Type B pancreatic cell (in vitro differentiated cells): ENCODE measurements around the gene CNKSR3. TPM values are rescaled to one million over a fixed set of nuclear protein-coding genes. Genes with fewer than 3 reads are reported as not detected.

Source experiments
- DNase-seq: peaks from one replicate; pipeline ENCODE4 v3.0.0; 2021; ENCODE audit warnings: mixed read lengths; ENCODE audit not compliant: unreplicated experiment; ENCODE audit errors: extremely low spot score
- H3K27ac Mint-ChIP-seq: 2 replicates; pipeline ENCODE4 v1.8.0; 2021; ENCODE audit warnings: mild to moderate bottlenecking, mixed read lengths
- H3K27me3 Mint-ChIP-seq: 2 replicates; pipeline ENCODE4 v1.8.0; 2021; ENCODE audit warnings: mixed read lengths
- H3K36me3 Mint-ChIP-seq: 2 replicates; pipeline ENCODE4 v1.8.0; 2021; ENCODE audit warnings: mixed read lengths
- H3K4me1 Mint-ChIP-seq: one replicate; pipeline ENCODE4 v1.8.0; 2021; ENCODE audit warnings: mixed read lengths; ENCODE audit not compliant: unreplicated experiment
- H3K4me3 Mint-ChIP-seq: 2 replicates; pipeline ENCODE4 v1.8.0; 2021; ENCODE audit warnings: mild to moderate bottlenecking, mixed read lengths
- H3K9me3 Mint-ChIP-seq: 2 replicates; pipeline ENCODE4 v1.8.0; 2021; ENCODE audit warnings: mixed read lengths
- CTCF ChIP-seq: fragments of 200-600 bp; sonication (generic); conservative IDR thresholded peaks from 2 replicates; pipeline ENCODE4 v1.5.0; 2021; ENCODE audit warnings: antibody characterized with exemption, mild to moderate bottlenecking
- total RNA-seq: library from RNA; stranded (reverse); gene quantifications from 2 replicates; pipeline ENCODE4 v1.2.1, GENCODE V29; 2021; ENCODE audit warnings: low replicate concordance

CNKSR3 gene
- total RNA-seq, 1 donor from 2014 or later: 31.0 TPM

GRCh38 chr6:154445417-154445816 lies 65.1 kb downstream of the CNKSR3 start:
- Mint-ChIP-seq H3K4me1 (peaks cover 45% of the 10 kb centered on the region), H3K9me3 (no peaks in the 10 kb centered on the region), H3K27me3 (no peaks in the 10 kb centered on the region), H3K36me3 (peaks cover 41% of the 10 kb centered on the region), H3K27ac (no peak overlapping the region), H3K4me3 (no peak overlapping the region)
- TF ChIP-seq CTCF: no peak
- no peak for DNase-seq

GRCh38 chr6:154441995-154442310 lies 68.5 kb downstream of the CNKSR3 start:
- peaks cover 33% of the 10 kb centered on the region for H3K4me1 Mint-ChIP-seq
- DNase-seq: no peak
- H3K4me3 Mint-ChIP-seq: no peak overlapping the region
- H3K27me3 Mint-ChIP-seq: no peaks in the 10 kb centered on the region
- TF ChIP-seq CTCF: no peak
- H3K27ac Mint-ChIP-seq: no peak overlapping the region
- no peaks in the 10 kb centered on the region for H3K9me3 Mint-ChIP-seq
- H3K36me3 Mint-ChIP-seq: peaks cover 49% of the 10 kb centered on the region

GRCh38 chr6:154440422-154441043 lies 70.0 kb downstream of the CNKSR3 start:
- Mint-ChIP-seq H3K36me3 (peaks cover 52% of the 10 kb centered on the region), H3K27me3 (no peaks in the 10 kb centered on the region), H3K4me3 (no peak overlapping the region), H3K9me3 (no peaks in the 10 kb centered on the region), H3K4me1 (peaks cover 23% of the 10 kb centered on the region), H3K27ac (no peak overlapping the region)
- DNase-seq: no peak
- no peak for TF ChIP-seq CTCF

GRCh38 chr6:154440022-154440421 lies 70.5 kb downstream of the CNKSR3 start:
- no peak for TF ChIP-seq CTCF
- H3K27ac Mint-ChIP-seq: no peak overlapping the region
- peaks cover 52% of the 10 kb centered on the region for H3K36me3 Mint-ChIP-seq
- no peaks in the 10 kb centered on the region for H3K9me3 Mint-ChIP-seq
- no peak for DNase-seq
- no peaks in the 10 kb centered on the region for H3K27me3 Mint-ChIP-seq
- no peak overlapping the region for H3K4me3 Mint-ChIP-seq
- H3K4me1 Mint-ChIP-seq: peaks cover 19% of the 10 kb centered on the region

GRCh38 chr6:154438882-154439415 lies 71.5 kb downstream of the CNKSR3 start:
- peaks cover 52% of the 10 kb centered on the region for H3K36me3 Mint-ChIP-seq
- DNase-seq: no peak
- no peak overlapping the region for H3K4me3 Mint-ChIP-seq
- no peak for TF ChIP-seq CTCF
- no peaks in the 10 kb centered on the region for H3K27me3 Mint-ChIP-seq
- peaks cover 16% of the 10 kb centered on the region for H3K4me1 Mint-ChIP-seq
- no peaks in the 10 kb centered on the region for H3K9me3 Mint-ChIP-seq
- H3K27ac Mint-ChIP-seq: no peak overlapping the region
